Choroid plexus epithelial cell (primary cell): ENCODE results near the gene FMNL2.
A peak's percentile ranks its signal among the peaks of the same experiment; 100 is the strongest.

Experiments used
- DNase-seq: peaks from one replicate; pipeline ENCODE4 v3.0.0-alpha.2; 2010; ENCODE audit warnings: low read depth
- H3K4me3 ChIP-seq: 2 replicates; pipeline ENCODE4 v1.5.1; 2011; ENCODE audit warnings: low read depth, mild to moderate bottlenecking, control low read depth, low read length, moderate library complexity
- CTCF ChIP-seq: conservative IDR thresholded peaks from 2 replicates; pipeline ENCODE4 v1.5.1; 2011; ENCODE audit warnings: low read depth, mild to moderate bottlenecking, control low read depth, inconsistent platforms, low read length, moderate library complexity

Gene FMNL2

GRCh38 chr2:152674334-152674733, 339.4 kb downstream of the FMNL2 start:
- no peak for TF ChIP-seq CTCF
- DNase-seq, result no peak
- no peak overlapping the region for H3K4me3 ChIP-seq

GRCh38 chr2:152676461-152676860, 341.5 kb downstream of the FMNL2 start:
- no peak for TF ChIP-seq CTCF
- DNase-seq, result no peak
- H3K4me3 ChIP-seq, result no peak overlapping the region

GRCh38 chr2:152678808-152679207, 343.8 kb downstream of the FMNL2 start:
- no peak for TF ChIP-seq CTCF
- DNase-seq, result no peak

GRCh38 chr2:152682663-152683062, 347.7 kb downstream of the FMNL2 start:
- no peak overlapping the region for H3K4me3 ChIP-seq
- DNase-seq, result peak; percentile 5
- no peak for TF ChIP-seq CTCF

More at GRCh38 chr2:152678808-152679207, 343.8 kb downstream of the FMNL2 start:
- H3K4me3 ChIP-seq, result no peak overlapping the region

- no peak overlapping the region for H3K4me3 ChIP-seq
- no peak for DNase-seq
- no peak for TF ChIP-seq CTCF
Measured at GRCh38 chr2:152683400-152683799, 348.4 kb downstream of the FMNL2 start.

- no peak for TF ChIP-seq CTCF
- no peak overlapping the region for H3K4me3 ChIP-seq
- no peak for DNase-seq
Measured at GRCh38 chr2:152686321-152686720, 351.3 kb downstream of the FMNL2 start.

GRCh38 chr2:152693033-152693432, 358.1 kb downstream of the FMNL2 start:
- H3K4me3 ChIP-seq, result no peak overlapping the region
- no peak for DNase-seq
- TF ChIP-seq CTCF, result no peak
